H1 (cell line): ENCODE results near the gene ANP32A.
"Not testable (repeated sequence)": the region's sequence is repeated elsewhere in the genome, so short reads cannot be mapped to it uniquely, and the experiment has no call there.

Experiments used
- BCL11A ChIP-seq, 2 experiments: IDR thresholded peaks; one replicate each; pipeline ENCODE4 v1.6.1; 2011; ENCODE audit warnings: low read depth in 2 of 2, low read length in 2 of 2, mild to moderate bottlenecking in 2 of 2
- EGR1 ChIP-seq: IDR thresholded peaks from 2 replicates; pipeline ENCODE4 v1.6.1; 2011; ENCODE audit warnings: low read depth, low read length, borderline replicate concordance
- EP300 ChIP-seq, 2 experiments: IDR thresholded peaks; 1 replicate in 1 of 2; 2 replicates in 1 of 2; pipeline ENCODE4 v1.6.1; 2011 to 2012; ENCODE audit warnings: low read depth in 2 of 2, low read length in 2 of 2, mild to moderate bottlenecking in 2 of 2, borderline replicate concordance in 1 of 2, inconsistent platforms in 1 of 2, moderate library complexity in 1 of 2
- EZH2 ChIP-seq: fragments of 200-600 bp; sonication (generic); IDR thresholded peaks from 2 replicates; pipeline ENCODE4 v1.7.1; 2012; ENCODE audit warnings: low read depth, mild to moderate bottlenecking, moderate library complexity, low read length, inconsistent platforms; ENCODE audit not compliant: severe bottlenecking
- GTF2F1 ChIP-seq: IDR thresholded peaks from 2 replicates; pipeline ENCODE4 v1.6.1; 2012; ENCODE audit warnings: low read depth, low read length, improper control_type of control experiment, borderline replicate concordance
- POLR2A ChIP-seq, 2 experiments: IDR thresholded peaks; 1 replicate in 1 of 2; 2 replicates in 1 of 2; pipeline ENCODE4 v1.6.1; 2011; ENCODE audit warnings: low read depth in 2 of 2, low read length in 2 of 2, mild to moderate bottlenecking in 2 of 2; ENCODE audit errors: control extremely low read depth in 1 of 2
- POLR2AphosphoS5 ChIP-seq: IDR thresholded peaks from 2 replicates; pipeline ENCODE4 v1.6.1; 2011; ENCODE audit warnings: low read depth, low read length
- POU5F1 ChIP-seq: IDR thresholded peaks from 2 replicates; pipeline ENCODE4 v1.6.1; 2011; ENCODE audit warnings: low read depth, mild to moderate bottlenecking, low read length, moderate library complexity
- SP1 ChIP-seq: IDR thresholded peaks from 2 replicates; pipeline ENCODE4 v1.6.1; 2011; ENCODE audit warnings: low read depth, low read length
- TCF12 ChIP-seq: IDR thresholded peaks from 2 replicates; pipeline ENCODE4 v1.6.1; 2011; ENCODE audit warnings: low read depth, mild to moderate bottlenecking, low read length
- YY1 ChIP-seq: IDR thresholded peaks from 2 replicates; pipeline ENCODE4 v1.6.1; 2011; ENCODE audit warnings: low read depth, mild to moderate bottlenecking, low read length
- TF ChIP-seq, protein P1 (sequence below), 3 experiments: IDR thresholded peaks; 1 replicate in 2 of 3; 2 replicates in 1 of 3; pipeline versions ENCODE4 v1.5.1 to v1.6.1; 2011; ENCODE audit warnings: low read length in 3 of 3, mild to moderate bottlenecking in 3 of 3, inconsistent platforms in 2 of 3, low read depth in 1 of 3, moderate library complexity in 1 of 3; ENCODE audit not compliant: insufficient read depth in 1 of 3; ENCODE audit errors: control extremely low read depth in 1 of 3
- TF ChIP-seq, protein P2 (sequence below): IDR thresholded peaks from 2 replicates; pipeline ENCODE4 v1.6.1; 2012; ENCODE audit warnings: low read length, inconsistent platforms

DNA sequence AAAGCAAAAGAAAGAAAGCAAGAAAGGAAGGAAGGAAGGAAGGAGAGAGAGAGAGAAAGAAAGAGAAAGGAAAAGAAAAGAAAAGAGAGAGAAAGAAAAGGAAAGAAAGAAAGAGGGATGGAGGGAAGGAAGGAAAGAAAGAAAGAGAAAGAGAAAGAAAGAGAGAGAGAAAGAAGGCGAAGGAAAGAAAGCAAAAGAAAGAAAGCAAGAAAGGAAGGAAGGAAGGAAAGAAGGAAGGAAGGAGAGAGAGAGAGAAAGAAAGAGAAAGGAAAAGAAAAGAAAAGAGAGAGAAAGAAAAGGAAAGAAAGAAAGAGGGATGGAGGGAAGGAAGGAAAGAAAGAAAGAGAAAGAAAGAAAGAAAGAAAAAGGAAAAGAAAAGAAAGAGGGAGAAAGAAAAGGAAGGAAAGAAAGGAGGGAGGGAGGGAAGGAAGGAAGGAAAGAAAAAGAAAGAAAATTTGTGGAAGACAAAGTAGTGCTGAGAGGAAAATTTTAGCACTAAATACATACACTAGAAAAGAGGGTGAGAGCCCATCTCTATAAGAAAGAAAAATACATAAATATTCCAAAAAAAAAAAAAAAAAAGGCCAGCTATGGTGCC, 60.6 kb downstream of the ANP32A start:
- not testable (repeated sequence) for TF ChIP-seq POLR2AphosphoS5; POU5F1; EZH2; POLR2A (IDR thresholded peaks at IDR 0.05; ENCODE audit: control extremely low read depth in 1 of 2, low read depth in 2 of 2, low read length in 2 of 2); EGR1; YY1; BCL11A (IDR thresholded peaks at IDR 0.05; ENCODE audit: low read depth in 2 of 2, low read length in 2 of 2); EP300 (IDR thresholded peaks at IDR 0.05; ENCODE audit: borderline replicate concordance in 1 of 2, low read depth in 2 of 2, low read length in 2 of 2); SP1; TCF12; GTF2F1
- TF ChIP-seq, protein P1, sequence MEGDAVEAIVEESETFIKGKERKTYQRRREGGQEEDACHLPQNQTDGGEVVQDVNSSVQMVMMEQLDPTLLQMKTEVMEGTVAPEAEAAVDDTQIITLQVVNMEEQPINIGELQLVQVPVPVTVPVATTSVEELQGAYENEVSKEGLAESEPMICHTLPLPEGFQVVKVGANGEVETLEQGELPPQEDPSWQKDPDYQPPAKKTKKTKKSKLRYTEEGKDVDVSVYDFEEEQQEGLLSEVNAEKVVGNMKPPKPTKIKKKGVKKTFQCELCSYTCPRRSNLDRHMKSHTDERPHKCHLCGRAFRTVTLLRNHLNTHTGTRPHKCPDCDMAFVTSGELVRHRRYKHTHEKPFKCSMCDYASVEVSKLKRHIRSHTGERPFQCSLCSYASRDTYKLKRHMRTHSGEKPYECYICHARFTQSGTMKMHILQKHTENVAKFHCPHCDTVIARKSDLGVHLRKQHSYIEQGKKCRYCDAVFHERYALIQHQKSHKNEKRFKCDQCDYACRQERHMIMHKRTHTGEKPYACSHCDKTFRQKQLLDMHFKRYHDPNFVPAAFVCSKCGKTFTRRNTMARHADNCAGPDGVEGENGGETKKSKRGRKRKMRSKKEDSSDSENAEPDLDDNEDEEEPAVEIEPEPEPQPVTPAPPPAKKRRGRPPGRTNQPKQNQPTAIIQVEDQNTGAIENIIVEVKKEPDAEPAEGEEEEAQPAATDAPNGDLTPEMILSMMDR (IDR thresholded peaks at IDR 0.05; ENCODE audit: control extremely low read depth in 1 of 3, insufficient read depth in 1 of 3, low read depth in 1 of 3, low read length in 3 of 3) = not testable (repeated sequence)
- TF ChIP-seq, protein P2, sequence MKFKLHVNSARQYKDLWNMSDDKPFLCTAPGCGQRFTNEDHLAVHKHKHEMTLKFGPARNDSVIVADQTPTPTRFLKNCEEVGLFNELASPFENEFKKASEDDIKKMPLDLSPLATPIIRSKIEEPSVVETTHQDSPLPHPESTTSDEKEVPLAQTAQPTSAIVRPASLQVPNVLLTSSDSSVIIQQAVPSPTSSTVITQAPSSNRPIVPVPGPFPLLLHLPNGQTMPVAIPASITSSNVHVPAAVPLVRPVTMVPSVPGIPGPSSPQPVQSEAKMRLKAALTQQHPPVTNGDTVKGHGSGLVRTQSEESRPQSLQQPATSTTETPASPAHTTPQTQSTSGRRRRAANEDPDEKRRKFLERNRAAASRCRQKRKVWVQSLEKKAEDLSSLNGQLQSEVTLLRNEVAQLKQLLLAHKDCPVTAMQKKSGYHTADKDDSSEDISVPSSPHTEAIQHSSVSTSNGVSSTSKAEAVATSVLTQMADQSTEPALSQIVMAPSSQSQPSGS = not testable (repeated sequence)
